ENCODE measurements around the gene SRP72. TPM values are rescaled to one million over a fixed set of nuclear protein-coding genes. Genes with fewer than 3 reads are reported as not detected.
A peak's percentile ranks its signal among the peaks of the same experiment; 100 is the strongest.
"Not testable (repeated sequence)": the region's sequence is repeated elsewhere in the genome, so short reads cannot be mapped to it uniquely, and the experiment has no call there.

SRP72 gene, protein sequence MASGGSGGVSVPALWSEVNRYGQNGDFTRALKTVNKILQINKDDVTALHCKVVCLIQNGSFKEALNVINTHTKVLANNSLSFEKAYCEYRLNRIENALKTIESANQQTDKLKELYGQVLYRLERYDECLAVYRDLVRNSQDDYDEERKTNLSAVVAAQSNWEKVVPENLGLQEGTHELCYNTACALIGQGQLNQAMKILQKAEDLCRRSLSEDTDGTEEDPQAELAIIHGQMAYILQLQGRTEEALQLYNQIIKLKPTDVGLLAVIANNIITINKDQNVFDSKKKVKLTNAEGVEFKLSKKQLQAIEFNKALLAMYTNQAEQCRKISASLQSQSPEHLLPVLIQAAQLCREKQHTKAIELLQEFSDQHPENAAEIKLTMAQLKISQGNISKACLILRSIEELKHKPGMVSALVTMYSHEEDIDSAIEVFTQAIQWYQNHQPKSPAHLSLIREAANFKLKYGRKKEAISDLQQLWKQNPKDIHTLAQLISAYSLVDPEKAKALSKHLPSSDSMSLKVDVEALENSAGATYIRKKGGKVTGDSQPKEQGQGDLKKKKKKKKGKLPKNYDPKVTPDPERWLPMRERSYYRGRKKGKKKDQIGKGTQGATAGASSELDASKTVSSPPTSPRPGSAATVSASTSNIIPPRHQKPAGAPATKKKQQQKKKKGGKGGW
- polyA plus RNA-seq (ENCODE audit: insufficient read depth in 1 of 5, insufficient read length in 5 of 5, low replicate concordance in 1 of 5) = 100 to 1,000 TPM in 4 of 5 donors, 10 to 100 TPM in 1; 96.3 to 148 (median 128) TPM
- long read RNA-seq, donor 1, full-length matches to known transcripts = 30 of 111 reads
- long read RNA-seq, donor 1, partial matches to known transcripts = 81 of 111 reads
- long read RNA-seq, donor 1, other reads (novel, unspliced or antisense) = 0 of 111 reads
- long read RNA-seq, donor 2, full-length matches to known transcripts = 12 of 23 reads
- long read RNA-seq, donor 2, partial matches to known transcripts = 11 of 23 reads
- long read RNA-seq, donor 2, other reads (novel, unspliced or antisense) = 0 of 23 reads
- long read RNA-seq, donor 3, full-length matches to known transcripts = 17 of 39 reads
- long read RNA-seq, donor 3, partial matches to known transcripts = 22 of 39 reads
- long read RNA-seq, donor 3, other reads (novel, unspliced or antisense) = 0 of 39 reads
- long read RNA-seq, donor 4, full-length matches to known transcripts = 13 of 42 reads
- long read RNA-seq, donor 4, partial matches to known transcripts = 29 of 42 reads
- long read RNA-seq, donor 4, other reads (novel, unspliced or antisense) = 0 of 42 reads
- long read RNA-seq, donor 5, full-length matches to known transcripts = 20 of 95 reads
- long read RNA-seq, donor 5, partial matches to known transcripts = 75 of 95 reads
- long read RNA-seq, donor 5, other reads (novel, unspliced or antisense) = 0 of 95 reads
- long read RNA-seq, donor 6, full-length matches to known transcripts = 24 of 83 reads
- long read RNA-seq, donor 6, partial matches to known transcripts = 59 of 83 reads
- long read RNA-seq, donor 6, other reads (novel, unspliced or antisense) = 0 of 83 reads
- long read RNA-seq, donor 7, full-length matches to known transcripts = 8 of 33 reads
- long read RNA-seq, donor 7, partial matches to known transcripts = 25 of 33 reads
- long read RNA-seq, donor 7, other reads (novel, unspliced or antisense) = 0 of 33 reads
- long read RNA-seq, donor 8, full-length matches to known transcripts = 5 of 10 reads
- long read RNA-seq, donor 8, partial matches to known transcripts = 5 of 10 reads
- long read RNA-seq, donor 8, other reads (novel, unspliced or antisense) = 0 of 10 reads

DNA sequence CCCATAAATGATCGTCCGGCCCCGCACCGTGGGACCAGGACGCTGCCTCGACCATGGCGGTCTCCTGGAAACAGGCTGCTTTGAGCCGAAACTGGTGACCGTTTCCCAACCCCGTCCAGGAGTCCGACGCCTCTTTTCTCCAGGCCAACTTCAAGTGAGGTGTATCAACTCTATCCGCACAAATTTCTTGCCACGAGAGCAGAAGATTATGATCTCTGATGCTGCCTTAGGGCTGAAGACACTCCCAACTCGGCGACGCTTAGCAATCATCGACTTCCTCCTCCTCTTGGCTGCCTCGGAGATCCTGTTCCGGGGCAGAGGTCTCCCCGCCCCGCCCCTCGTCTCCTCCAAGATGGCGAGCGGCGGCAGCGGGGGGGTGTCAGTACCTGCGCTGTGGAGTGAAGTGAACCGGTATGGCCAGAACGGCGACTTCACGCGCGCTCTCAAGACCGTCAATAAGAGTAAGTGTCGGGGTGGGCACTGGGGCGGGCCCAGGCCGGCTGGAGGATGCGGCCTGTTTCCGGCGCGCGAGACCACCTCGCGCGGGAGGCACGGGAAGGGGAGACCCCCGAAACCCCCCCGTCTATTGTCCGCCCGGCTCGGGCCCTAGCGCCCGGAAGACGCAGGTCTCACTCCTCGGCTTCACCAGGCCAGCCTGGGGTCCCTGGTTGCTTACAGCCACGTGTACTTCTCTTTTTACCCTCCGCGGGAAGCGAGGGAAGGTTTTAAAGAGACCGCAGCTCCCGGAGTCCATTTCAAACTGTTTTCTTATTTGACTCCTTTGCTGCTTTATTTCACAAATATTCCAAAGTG, at the start of gene SRP72:
Gene SRP72 (plus strand): TSS at position 334 of the 813 bp plus-strand sequence. CDS start 19 bp downstream, at position 353.
- DNase-seq = peak; percentile 90 to 91

DNA sequence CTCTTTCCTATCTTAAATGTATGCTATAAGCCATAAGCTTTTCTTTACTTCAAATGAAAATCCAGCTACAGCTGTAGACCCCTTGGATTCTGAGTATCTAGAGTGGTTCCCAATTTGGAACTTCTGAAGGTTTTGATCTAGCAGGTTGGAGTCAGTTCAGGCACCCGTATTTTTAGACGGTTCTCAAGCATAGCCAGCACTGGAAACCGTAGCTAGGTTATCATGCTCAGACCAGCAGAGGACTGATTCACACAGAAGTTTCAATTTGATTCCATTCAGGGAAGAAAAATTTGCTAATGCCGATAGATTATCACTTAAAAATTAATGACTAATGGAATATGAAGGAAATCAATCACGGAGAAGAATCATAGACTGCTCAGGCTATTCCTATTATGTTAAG, 43.2 kb upstream of the SRP72 start:
- DNase-seq = no peak

DNA sequence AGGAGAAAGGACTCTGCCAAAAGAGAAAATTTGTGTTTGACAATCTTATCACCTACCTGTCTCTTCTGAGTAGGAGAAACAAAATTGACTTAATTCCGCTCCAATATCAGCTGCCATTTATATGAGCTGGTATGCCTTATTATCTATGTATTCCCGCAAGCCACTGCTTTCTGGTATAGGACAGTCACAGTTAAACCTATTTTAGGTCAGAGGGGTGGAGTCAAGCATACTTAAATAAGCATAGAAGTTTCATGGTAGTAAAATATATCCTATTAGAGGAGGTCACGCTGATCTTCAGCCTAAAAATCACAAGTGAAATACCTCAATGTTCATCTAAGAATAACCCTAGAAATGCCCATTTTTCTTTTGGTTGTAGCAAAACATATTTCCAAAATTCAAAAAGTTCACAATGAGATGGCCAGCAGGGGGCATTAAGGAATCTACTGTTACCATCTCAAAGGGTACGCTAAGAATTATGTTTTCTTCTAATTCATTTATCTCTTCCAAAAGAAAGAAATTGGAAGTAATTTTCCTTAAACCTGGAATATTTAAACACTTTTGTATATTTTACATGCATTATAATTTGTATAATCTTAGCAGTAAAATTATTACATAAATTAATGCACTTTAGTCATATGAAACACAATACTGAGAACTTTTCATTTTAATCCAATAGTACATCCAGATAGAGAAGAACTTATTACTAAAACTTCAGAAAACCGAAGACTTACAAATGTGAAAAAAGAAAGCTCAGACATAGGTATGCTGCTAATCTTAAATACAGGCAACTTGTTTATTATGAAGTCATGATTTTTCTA, 42.5 kb upstream of the SRP72 start:
- DNase-seq = no peak

DNA sequence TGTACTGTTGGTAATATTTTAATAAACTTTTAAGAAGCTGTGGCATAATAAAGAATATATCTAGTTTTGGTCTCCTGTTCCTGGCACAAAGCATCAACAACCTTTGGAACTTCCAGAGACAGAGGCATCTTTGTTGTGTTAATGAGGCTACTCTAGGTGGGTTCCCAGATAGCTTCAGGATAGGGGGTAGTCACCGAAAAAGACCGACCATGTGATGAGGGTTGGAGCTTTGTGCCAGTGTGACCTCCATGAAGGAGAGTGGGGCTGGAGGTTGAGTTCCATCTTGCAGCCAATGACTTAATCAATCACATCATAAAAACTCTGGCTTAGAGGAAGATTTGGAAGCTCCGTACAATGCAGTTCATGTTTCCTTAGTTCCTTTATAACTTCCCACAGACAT, 41.9 kb upstream of the SRP72 start:
- DNase-seq = no peak

DNA sequence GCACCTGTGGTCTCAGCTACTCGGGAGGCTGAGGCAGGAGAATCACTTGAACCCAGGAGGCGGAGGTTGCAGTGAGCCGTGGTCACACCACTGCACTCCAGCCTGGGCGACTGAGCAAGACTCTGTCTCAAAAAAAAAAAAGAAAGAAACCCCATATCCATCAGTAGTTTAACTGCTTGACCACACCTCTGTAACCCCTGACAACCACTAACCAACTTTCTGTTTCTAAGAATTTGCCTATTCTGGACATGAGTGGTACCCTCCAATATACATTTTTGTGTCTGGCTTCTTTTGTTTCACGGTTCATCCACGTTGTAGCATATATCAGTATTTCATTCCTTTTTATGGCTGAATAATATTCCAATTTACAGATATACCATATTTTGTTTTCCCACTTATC, 41.1 kb upstream of the SRP72 start:
- DNase-seq = no peak

DNA sequence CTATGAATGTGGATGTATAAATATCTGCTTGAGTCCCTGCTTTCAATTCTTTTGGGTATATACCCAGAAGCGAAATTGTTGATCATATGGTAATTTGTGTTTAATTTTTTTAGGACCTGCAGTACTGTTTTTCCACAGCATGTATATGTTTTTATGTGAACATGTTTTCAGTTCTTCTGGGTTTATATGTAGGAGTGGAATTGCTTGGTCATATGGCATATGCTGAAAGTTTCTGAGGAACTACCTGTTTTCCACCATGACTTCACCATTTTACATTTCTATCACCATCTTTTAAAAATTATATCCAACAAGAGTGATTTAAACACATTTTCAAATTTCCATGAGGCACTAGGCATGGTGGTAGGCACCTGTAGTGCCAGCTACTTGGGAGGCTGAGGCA, 40.2 kb upstream of the SRP72 start:
- no peak for DNase-seq

DNA sequence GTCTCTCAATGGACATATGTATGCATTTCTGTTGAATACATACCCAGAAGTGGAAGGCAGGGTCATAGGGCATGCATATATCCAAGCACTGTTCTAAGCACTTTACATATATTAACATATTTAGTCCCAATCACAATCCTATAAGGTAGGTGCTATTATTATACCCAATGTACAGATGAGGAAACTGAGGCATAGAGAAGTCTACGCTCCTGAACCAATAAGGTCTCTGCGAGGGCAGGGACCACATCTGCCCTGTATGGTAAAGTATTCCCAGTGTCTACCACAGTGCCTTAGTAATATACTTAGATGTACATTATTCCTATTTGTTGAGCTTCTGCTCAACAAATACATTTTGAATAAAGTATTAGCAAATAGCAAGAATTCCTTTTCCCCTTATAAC, 37.2 kb upstream of the SRP72 start:
- DNase-seq = no peak

DNA sequence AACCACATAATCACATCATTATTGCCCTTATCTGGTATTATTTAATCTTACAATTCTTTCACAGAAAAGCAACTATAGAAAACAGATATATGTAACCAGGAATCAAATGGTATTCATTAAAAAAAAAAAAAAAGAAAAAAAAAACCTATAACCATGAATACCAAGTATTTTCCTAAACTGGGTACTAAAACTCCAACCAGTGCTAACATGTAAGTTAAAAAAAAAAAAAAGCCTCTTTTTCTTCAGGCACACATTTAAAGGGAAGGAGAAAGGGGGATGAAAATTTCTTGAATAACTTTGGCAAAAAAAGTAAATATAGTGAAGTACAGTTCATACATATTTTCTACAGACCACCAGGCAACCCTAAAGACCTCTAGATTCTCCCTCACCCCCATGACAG, 34.1 kb upstream of the SRP72 start:
- DNase-seq = no peak

DNA sequence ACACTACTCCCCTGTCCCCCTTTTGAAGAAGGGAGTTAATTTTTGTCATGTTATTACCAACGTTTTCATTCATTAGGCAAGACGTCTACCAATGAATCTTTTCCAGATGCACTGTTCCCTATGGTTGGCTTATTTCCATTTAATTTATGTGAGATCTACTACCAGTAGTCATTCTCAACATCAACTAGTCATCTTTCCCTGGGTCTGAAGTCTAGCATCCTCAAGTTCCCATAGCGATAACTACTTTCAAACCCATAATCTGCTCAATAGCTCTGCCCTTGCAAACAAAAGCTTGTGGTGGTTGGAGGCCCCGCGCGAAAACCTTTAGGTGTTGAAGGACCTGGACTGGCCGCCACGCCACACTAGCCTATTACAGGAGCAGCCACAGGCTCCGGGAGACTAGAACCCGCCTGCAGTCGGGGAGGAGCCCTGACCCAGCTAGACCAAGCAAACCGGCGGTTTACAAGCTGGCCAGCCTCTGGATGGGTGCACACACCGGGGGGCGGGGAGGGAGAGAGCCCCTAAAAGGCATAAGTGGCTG, 32.7 kb upstream of the SRP72 start:
- no peak for DNase-seq

DNA sequence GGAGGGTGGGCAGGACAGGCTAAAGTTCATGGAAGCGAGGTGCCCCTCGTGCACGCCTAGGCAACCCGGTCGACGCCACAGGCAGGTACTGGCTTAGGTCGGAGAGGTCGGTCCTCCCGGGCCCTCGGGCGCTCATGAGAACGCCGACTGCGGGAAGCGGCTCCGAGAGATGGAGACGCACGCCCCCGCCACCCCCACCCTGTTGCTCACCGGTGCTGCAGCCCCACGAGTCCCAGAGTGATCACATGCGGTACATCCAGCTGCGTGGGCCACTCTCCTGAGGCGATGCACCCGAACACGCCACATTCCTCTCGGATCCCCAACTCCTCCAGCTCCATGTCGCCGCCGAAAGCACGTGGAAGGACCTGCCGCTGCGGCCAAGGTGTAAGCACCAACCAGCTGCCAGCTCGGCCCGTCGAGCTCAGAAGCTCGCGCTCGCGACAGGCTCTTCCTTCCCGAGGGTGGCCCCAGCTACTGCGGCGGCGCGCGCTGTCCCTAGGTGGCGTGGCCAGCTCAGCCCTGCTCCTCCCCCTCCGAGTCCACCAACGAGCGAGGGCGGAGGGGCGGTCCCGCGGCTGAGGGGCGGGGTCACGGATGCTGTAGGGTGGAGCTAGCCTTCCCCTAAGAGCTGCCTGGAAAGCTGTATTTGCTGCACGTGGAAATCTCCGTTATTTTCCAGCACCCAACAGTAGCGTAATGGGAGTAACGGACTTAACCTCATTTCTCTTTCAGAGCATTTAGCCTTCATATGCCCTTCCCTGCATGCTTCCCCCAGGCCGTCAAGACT, 32.1 kb upstream of the SRP72 start, which contains the start of gene PPAT:
Gene PPAT (minus strand): TSS at position 476 of the 787 bp plus-strand sequence. CDS start 138 bp downstream, at position 338.
- peak; percentile 98 to 99 for DNase-seq

DNA sequence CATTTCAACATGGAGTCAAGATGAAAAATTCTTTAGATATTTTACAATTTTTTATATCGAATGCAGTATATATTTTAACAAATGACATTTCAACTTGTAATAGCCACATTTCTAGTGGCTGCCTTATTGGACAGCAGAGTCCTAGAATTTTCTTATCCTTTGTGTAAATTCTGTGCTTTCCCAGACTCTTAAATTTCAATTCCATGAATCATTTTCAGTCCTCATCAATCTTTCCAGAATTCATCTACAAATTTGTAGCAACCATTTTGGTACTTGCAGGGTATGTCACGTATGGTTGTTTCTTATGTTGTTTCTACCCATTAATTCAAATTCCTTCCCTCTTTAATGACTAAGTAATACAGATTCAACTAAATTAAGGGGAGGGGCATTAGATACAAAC, 28.7 kb upstream of the SRP72 start:
- no peak for DNase-seq

DNA sequence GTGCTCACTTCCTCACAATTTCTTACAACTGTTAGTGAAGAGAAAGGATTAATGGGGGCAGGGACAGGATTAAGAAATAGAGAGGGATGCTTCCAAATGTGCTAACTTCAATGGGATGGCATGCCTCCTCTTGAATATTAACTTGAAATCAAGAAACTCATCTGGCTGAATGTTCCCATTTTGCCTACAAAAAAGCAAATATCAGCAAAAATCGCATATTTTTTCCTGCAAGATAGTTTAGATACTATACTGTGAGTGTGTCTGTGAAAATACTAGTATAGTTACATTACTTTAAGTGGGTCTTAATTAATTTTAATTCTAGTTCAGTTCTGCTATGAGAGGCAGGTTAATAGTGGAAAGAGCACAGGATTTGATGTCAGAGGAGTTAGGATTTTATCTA, 26.4 kb upstream of the SRP72 start:
- DNase-seq = no peak

DNA sequence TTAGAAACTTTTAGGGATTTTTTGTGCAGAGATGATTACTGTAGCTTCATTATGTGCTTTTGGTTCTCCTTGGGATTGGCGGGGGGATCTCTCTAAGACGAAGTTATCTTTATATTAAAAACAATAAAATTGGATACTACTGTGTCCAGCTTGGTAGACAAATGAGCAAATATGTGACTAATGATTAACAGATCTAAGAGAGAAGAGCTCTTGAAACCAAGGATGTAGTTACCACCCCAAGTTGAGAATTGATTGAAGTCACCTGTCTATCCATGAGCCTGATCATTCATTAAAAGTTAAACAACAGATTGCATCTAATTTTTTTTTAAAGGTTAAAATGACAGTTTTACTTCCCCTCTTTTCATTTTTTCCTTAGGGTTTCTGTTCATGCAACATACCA, 22.7 kb upstream of the SRP72 start:
- DNase-seq = no peak

DNA sequence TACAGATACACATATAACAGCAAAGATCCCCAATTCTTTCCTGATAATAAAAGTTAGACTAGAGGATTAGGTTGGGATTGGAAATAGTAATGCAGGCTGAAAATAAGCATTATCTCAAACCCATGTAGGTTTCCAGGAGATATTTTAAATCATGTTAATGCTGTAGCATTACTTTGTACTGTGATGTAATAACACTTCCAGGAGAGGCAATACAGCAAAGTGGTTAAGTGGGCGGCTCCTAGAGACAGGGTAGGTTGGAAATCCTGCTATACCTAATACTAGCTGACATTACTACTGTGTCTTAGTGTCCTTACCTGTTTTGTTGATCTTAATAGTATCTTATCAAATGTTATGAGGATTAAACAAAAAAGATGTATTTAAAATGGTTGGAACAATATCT, 21.7 kb upstream of the SRP72 start:
- no peak for DNase-seq

DNA sequence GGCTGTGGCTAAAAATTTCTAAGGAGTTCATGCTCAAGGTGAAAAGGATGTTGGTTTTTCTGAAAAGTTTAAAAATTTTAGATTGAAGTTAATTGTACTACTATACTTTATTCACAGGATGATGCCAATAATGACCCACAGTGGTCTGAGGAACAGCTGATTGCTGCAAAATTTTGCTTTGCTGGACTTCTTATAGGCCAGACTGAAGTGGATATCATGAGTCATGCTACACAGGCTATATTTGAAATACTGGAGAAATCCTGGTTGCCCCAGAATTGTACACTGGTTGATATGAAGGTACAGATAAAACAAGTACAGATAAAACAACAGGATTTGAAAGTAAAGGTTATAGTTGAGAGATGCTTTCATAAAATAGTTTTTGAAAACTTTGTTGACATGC, 19.1 kb upstream of the SRP72 start:
- no peak for DNase-seq

DNA sequence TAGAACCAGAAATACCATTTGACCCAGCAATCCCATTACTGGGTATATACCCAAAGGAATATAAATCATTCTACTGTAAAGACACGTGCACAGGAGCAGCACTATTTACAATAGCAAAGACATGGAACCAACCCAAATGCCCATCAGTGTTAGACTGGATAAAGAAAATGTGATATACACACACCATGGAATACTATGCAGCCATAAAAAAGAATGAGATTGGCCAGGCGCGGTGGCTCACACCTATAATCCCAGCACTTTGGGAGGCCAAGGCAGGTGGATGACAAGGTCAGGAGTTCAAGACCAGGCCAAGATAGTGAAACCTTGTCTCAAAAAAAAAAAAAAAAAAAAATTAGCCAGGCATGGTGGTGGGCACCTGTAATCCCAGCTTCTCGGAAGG, 17.9 kb upstream of the SRP72 start:
- DNase-seq = not testable (repeated sequence)

DNA sequence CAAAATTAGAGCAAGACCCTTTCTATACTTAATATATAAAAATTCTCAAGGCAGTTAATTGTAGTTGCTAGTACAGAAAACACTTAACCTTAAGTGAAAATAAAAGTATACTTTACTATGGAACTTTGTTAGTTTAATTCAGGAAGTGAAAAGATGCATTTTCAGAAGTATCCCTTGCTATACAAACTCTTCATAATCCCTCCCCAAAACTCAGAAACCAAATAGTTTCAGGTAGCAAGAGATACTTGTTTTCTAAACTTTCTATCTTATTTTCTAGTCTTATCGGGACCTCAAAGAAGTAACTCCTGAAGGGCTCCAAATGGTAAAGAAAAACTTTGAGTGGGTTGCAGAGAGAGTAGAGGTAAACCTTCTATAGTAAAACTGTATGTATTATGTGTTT, 17.1 kb upstream of the SRP72 start:
- no peak for DNase-seq

DNA sequence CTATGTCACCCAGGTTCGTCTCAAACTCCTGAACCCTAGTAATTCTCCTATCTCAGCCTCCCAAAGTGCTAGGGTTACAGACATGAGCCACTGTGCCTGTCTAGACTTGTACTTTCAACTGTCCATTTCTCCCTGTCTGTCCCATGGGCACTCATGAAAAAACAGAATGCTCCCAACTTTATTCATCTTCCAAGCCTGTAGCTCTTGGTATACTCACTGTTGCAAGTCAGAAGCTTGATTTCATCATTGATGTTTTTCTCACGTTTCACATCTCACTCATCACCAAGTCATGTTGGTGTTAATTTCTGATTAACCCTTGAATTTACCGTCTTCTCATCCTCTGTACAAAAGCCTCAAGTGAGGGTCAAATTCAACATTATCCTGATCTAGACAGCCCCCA, 7.3 kb upstream of the SRP72 start:
- no peak for DNase-seq
